ENCODE data around the gene LRIT2.

GRCh38 chr10:84237199-84238051 lies 12.1 kb upstream of the LRIT2 start:
- peak; percentile 35 for TF ChIP-seq CTCF (IDR thresholded peaks at IDR 0.05)
- no peak for TF ChIP-seq ZFX (IDR thresholded peaks at IDR 0.05; ENCODE audit: borderline replicate concordance)
